Gastrocnemius medialis (tissue), 4 donors: ENCODE results near the gene ELK3.

Source experiments
- POLR2A ChIP-seq, 2 donors: fragments of 450-650 bp; IDR thresholded peaks; one replicate each; pipeline ENCODE4 v1.6.1; 2017; ENCODE audit warnings: antibody characterized with exemption in 2 of 2, mild to moderate bottlenecking in 2 of 2, moderate library complexity in 2 of 2
- TF ChIP-seq, protein P1 (sequence below), 5 experiments: fragments of 450-650 bp in 3 of 5; fragments of 200-600 bp in 2 of 5; sonication (generic) in 2 of 5; IDR thresholded peaks in 4 of 5; conservative IDR thresholded peaks in 1 of 5; 1 replicate in 4 of 5; 2 replicates in 1 of 5; pipeline ENCODE4 v1.5.1; 2016 to 2019; ENCODE audit warnings: antibody characterized with exemption in 5 of 5, mild to moderate bottlenecking in 3 of 5, moderate library complexity in 3 of 5

DNA sequence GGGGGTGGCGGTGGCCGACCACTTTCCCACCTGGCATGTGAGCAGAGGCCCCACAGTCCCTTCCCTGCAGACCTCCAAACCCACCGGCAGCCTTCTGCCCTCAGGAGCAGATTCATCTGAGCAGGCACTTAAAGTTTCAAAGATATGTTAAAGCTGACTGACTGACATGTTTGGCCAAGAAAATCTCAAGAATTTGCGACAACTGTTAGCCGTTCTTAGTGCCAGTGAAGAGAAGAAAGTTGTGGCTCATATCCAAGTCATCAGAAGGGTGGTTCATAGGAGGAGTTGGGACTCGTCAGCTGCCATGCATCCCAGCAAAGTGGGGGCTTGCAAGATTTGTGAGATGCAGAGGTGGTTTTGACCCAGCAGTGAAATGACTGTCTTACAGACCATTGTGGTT, 27.2 kb downstream of the ELK3 start:
- no peak for TF ChIP-seq POLR2A (IDR thresholded peaks at IDR 0.05)
- TF ChIP-seq, protein P1, sequence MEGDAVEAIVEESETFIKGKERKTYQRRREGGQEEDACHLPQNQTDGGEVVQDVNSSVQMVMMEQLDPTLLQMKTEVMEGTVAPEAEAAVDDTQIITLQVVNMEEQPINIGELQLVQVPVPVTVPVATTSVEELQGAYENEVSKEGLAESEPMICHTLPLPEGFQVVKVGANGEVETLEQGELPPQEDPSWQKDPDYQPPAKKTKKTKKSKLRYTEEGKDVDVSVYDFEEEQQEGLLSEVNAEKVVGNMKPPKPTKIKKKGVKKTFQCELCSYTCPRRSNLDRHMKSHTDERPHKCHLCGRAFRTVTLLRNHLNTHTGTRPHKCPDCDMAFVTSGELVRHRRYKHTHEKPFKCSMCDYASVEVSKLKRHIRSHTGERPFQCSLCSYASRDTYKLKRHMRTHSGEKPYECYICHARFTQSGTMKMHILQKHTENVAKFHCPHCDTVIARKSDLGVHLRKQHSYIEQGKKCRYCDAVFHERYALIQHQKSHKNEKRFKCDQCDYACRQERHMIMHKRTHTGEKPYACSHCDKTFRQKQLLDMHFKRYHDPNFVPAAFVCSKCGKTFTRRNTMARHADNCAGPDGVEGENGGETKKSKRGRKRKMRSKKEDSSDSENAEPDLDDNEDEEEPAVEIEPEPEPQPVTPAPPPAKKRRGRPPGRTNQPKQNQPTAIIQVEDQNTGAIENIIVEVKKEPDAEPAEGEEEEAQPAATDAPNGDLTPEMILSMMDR (IDR thresholded peaks at IDR 0.05 in 4 of 5, conservative IDR thresholded peaks at IDR 0.05 in 1 of 5) = no peak
